ENCODE results near the gene PTGES3L.
"Not testable (repeated sequence)": the region's sequence is repeated elsewhere in the genome, so short reads cannot be mapped to it uniquely, and the experiment has no call there.

Gene PTGES3L

DNA sequence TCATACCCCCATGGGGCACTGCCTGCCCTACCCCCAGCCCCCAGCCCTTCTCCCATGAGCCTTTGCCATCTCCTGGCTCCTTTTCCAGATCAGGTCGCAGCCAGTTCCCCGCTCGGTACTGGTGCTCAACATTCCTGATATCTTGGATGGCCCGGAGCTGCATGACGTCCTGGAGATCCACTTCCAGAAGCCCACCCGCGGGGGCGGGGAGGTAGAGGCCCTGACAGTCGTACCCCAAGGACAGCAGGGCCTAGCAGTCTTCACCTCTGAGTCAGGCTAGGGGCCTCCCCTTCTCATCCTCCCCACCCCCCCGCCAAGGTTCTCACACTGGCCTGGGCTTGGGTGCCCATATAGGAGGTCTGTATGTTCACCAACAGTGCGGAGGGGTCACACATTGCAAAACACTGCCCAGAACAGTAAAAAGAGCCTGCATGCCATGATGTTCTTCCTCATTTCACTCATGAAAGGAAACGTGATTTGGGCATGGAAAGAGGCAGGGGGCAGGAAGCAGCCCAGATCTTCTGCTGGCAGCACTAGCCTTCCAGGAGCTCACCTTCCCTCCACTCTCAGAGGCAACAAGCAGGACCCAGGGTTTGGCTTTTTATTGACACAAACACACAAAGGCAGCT lies 34.3 kb upstream of the PTGES3L start:
- no peak for DNase-seq

DNA sequence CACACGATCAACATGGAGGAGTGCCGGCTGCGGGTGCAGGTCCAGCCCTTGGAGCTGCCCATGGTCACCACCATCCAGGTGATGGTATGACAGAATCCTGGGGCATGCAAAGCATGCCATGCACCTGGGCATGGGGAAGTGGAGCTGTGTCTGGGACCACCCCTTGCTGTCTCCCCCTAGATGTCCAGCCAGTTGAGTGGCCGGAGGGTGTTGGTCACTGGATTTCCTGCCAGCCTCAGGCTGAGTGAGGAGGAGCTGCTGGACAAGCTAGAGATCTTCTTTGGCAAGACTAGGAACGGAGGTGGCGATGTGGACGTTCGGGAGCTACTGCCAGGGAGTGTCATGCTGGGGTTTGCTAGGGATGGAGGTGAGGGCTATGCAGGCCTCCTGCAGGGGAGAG lies 33.4 kb upstream of the PTGES3L start:
- no peak for DNase-seq

DNA sequence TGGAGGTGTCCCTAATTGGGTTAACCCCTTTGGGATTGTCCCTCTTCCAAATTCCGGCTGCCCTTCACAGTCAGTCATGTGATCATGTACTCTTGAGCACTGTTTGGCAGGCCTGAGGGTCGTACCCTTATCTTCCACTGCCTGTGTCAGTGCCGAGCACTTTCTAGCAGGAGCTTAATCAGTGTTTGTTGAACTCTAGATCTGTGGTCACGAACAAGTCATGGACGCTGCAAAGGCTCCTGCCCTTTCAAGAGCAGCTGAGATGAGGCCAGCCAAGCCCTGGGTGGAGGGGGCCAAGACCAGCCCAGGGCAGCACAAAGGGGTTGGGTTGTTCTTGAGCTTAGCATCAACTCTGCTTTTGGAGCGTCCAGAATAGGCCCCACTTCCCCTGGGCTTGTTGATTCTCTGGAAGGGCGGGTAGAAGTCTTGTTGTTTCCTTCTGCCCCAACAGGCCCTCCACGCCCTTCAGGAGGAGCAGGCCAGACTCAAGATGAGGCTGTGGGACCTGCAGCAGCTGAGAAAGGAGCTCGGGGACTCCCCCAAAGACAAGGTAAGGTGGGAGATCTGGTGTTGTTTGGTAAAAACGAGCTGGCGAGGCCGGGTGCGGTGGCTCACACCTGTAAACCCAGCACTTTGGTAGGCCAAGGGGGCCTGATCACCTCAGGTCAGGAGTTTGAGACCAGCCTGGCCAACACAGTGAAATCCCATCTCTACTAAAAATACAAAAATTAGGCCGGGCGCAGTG lies 32.0 kb upstream of the PTGES3L start:
- DNase-seq, result no peak

DNA sequence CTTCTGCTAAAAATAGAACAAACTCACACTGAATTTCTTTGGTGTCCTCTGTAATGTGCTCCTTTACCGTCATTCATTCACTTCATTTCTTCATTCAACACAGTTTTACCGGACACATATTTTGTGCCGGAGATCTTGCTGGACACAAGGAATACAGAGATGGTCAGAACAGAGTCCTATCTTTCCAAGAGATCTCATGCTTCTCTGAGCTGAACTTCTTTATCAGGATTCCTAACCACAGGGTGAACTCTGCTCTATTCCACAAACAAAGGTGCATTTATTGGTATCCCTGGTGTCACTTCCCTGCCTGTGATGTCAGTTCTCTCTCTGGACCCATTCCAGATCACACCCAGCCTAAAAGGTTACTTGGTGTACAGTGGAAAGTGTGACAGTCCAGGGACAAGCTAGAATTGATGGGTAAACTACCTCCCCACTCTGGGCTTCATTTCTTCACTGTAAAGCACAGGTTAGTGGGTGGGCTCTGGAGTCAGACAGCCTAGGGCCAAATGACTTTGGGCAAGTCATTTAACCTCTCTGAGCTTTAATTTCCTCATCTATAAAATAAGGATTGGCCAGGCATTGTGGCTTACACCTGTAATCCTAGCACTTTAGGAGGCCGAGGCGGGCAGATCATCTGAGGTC lies 30.9 kb upstream of the PTGES3L start:
- DNase-seq, result no peak

DNA sequence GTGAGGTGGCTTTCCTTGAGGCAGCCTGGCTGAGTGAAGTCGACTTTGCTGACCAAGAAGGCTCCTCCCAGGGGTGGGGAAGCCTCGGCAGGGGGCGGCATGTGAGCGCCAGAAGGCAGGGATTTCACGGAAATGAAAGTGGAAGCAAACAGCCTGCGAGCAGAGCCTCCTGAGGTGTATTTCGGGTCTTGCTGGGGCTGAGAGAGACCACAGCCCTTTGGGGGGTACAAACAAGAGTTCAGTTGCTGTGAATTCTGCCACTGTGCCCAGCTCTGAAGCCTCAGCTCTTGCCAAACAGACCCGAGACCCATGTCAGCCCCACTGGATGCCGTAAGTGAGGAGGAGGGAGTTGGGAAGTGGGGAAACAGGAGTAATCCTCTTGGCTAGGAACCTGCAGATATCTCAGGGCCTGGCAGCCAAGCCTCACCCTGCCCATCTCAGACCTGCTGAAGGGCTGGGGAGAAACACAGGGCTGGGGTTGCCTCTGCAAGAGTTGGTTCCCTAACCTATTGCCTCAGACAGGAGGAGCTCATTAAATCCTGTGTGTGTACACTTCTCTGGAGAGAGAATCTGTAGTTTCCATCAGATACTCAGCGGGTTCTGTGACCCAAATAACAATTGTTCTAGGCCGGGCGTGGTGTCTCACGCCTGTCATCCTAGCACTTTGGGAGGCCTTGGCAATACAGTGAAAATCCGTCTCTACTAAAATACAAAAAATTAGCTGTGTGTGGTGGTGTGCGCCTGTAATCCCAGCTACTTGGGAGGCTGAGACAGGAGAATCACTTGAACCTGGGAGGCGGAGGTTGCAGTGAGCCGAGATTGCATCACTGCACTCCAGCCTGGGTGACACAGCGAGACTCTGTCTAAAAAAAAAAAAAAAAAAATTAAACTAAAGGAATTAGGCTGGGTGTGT lies 27.0 kb upstream of the PTGES3L start, which contains the start of gene IFI35:
Gene IFI35 (plus strand): TSS at position 146 of the 913 bp plus-strand sequence. CDS start 164 bp downstream, at position 310.
- DNase-seq, result peak; percentile 61 to 82 (median 66)

DNA sequence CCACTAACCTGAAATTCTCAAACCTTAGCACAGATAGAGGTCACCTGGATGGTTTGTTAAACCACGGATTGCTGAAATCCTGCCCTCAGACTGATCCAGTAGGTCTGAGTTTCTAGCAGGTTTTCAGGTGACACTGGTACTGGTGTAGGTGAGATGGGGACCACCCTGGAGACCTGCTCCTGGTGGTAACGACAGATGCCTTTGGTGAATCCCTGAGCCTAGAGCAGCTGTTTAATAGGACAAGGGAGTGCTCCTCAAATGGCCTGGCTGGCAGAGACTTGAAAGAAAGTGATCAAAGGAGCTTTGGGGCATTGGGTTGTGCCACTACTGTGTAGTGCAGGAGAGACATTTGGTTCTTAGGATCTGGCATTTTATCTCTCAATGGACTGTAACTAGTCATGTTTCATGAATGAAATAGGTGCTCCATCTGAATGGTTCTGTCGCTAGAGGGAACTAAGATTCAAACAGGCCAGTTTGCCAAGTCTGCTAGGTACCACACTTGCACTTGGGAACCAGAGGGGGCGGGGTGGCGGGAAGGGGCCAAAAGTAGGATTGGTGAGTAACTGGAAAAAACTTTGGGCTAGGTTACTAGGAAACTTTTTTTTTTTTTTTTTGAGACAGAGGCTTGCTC lies 23.8 kb upstream of the PTGES3L start:
- DNase-seq, result no peak

DNA sequence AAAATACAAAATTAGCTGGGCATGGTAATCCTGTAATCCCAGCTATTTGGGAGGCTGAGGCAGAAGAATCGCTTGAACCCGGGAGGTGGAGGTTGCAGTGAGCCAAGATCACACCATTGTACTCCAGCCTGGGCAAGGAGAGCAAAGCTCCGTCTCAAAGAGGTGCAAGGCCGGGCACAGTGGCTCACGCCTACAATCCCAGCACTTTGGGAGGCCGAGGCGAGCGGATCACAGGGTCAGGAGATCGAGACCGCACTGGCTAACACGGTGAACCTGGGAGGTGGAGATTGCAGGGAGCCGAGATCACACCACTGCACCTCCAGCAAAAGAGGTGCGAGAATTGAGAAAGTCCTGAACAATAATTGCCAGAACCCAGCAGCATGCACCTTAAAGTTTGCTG lies 21.0 kb upstream of the PTGES3L start:
- DNase-seq, result not testable (repeated sequence)

DNA sequence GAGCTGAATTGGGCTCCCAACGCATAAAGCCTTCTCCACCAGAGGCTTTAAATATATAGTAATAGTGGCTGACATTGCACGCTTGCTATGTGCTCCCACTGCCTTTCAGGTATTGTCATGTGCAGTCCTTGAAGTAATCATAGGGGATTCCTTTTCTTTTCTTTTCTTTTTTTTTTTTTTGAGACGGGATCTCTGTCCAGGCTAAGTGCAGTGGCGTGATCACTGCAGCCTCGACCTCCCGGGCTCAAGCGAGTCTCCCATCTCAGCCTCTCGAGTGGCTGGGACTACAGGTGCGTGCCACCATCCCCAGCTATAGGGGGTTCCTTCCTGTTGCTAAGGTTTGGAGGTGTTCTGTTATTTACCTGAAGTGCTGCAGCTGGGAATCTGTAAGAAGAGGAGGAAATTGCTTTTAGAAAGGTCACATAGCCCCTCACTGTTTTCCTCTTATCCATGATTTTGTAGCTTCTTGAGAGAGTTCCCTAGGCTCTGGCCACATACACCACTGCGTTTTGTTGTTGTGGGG lies 19.2 kb upstream of the PTGES3L start:
- DNase-seq, result no peak

DNA sequence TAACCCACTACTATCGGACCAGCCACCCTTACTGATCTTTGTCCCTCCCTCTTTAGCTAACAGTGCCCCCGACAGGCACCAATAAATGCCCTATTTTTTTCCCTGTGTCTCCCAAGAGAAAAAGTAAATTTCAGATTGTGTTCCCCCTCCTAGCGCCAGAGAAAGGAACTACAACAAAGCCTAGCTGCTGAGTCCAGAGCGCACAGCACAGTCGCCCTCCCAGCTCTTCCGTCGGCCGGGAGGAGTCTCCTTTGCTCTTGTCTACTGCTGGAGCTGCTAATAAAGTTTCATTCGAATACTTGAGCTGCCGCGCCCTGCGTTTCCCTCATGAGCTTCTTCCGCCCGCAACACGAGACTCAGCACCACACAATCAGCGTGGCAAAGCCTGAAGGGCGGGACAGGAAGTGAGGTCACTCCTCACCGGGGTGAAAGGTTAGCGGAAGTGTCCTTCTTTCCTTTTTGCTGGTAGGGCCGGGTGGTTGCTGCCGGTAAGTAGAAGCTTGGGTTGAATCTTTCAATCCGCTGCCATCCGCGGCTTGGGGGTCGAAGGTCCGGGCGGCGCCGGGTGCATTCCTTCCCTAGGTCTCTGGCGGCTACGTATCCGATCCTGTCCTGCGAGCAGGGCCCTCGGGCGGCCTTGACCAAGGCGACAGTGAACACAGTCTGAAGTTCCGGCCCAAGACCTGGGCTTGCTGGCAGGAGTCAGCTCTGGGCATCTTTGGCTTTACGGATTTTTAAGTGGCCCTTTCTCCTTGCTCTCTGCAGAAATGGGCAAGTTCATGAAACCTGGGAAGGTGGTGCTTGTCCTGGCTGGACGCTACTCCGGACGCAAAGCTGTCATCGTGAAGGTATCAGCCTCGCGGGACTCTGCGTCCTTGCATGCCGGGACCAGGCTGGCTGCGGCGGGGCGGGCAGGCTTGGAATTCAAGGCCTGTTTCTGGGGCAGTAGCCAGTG lies 18.4 kb upstream of the PTGES3L start, which contains the start of gene RPL27:
Gene RPL27 (plus strand): TSS at position 436 of the 955 bp plus-strand sequence. CDS start 332 bp downstream, at position 768.
- peak; percentile 84 to 95 (median 90) for DNase-seq

DNA sequence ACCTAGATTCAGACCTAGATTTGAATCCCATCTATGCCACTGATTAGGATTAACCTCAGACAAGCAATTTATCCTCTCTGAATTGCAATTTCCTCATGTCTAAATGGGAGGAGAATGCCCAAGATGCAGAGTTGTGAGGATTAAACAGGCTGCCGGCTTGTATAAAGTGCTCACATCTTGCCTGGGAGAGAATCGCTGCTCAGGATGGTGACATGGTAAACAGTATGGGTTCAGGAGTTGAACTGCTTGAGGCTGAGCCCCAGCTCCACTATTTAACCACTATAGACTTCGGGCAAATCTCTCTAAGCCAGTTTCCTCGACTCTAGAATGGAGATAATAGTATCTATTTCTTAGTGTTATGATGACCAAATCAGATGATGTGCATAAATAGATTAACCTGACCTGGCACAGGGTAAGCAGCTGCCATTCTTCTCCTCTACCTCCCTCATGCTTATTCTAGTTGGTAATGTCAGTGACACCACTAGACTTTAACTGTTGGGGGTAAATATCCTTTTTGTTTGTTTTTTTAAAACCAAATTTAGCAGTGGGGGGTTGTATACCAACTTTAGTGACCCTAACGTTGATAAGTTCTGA lies 17.6 kb upstream of the PTGES3L start:
- DNase-seq, result no peak

DNA sequence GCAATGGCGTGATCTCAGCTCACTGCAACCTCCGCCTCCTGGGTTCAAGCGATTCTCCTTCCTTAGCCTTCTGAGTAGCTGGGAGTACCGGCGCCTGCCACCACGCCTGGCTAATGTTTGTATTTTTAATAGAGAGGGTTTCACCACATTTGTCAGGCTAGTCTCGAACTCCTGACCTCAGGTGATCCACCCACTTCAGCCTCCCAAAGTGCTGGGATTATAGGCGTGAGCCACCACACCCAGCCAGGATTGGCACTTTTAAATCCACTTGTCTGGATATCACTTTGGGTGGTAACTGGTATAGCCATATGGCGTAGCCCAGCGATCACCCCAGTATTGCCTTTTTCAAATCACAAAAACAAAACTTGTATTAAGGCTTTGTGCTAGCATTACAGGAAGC lies 14.0 kb upstream of the PTGES3L start:
- DNase-seq, result not testable (repeated sequence)

DNA sequence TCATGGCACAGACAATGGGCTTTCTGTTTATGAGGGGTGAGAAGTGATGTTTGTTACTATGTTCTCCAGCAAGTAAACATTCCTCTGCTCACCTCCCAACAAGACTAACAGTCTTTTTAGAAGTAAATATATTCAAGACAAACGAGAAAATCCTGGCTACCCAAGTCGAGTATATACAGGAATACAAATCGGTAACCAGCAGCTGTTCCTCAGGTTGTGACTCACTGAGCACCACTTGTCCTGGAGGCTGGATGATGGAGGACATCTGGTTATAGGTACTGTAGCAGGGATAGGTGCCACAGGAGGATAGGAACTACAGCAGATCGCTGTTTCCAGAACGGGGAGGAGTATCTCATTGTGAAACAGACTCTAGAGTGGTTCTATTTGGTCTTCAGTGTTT lies 13.0 kb upstream of the PTGES3L start:
- no peak for DNase-seq

DNA sequence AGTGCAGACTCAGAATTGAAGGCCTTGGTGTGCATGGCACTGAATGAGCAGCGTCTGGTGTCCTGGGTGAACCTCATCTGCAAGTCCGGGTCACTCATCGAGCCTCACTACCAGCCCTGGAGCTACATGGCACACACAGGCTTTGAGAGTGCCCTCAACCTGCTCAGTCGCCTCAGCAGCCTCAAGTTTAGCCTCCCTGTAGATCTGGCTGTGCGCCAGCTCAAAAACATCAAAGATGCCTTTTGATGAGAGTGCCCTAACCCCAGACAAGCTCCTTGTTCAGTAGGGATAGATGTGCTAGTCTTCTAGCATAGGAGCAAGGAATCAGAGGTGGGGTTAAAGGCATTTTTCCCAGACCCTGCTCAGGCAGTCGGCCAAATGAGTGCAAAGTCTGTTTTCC lies 11.6 kb upstream of the PTGES3L start:
- no peak for DNase-seq

DNA sequence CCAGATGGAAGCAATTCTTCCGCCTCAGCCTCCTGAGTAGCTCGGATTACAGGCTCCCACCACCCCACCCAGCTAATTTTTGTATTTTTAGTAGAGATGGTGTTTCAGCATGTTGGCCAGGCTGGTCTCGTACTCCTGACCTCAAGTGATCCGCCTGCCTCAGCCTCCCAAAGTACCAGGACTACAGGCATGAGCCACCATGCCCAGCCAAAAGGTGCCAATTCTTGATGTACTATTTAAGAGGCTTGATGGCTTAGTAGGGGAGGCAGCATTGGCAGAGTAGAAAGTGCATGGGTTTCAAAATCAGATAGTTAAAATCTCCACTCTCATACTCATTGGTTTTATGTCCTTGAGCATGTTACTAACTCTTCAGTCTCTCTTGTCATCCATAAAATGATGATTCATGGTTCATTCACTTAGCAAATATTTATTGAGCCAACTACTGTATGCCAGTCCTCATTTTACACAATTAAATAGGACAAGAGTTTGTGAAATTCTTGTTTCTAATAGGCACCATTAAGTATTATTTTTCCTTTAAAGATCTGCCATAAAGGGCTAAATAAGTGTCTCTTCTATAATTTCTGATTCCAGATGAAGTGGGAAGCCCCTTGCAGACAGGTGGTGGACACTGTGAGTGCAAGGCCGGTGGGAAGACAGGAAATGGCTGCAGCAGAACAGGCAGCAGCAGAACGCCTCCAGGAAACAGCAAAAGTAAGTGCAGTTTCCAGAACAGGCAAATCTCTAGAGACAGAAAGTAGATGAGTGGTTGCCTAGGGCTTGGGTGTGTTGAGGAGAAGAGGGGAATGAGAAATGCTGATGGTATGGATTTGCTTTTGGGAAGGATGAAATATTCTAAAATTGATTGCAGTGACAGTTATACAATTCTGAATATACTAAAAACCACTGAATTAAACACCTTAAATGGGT lies 10.1 kb upstream of the PTGES3L start:
- no peak for DNase-seq

DNA sequence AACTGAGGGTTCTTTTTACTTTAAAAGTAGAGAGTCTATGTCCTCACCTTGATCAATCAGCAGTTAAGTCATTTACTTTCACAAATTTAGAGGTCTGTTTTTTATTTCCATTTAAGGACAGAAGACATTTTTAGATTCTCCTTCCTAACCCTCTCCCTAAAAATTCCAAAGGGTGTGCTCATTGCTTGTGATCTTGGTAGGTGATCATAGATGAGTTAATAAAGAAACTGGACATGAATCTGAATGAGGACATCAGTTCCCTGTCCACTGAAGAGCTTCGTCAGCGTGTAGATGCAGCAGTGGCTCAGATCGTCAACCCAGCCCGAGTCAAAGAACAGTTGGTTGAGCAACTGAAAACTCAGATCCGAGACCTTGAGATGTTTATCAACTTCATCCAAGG lies 9.3 kb upstream of the PTGES3L start:
- no peak for DNase-seq

DNA sequence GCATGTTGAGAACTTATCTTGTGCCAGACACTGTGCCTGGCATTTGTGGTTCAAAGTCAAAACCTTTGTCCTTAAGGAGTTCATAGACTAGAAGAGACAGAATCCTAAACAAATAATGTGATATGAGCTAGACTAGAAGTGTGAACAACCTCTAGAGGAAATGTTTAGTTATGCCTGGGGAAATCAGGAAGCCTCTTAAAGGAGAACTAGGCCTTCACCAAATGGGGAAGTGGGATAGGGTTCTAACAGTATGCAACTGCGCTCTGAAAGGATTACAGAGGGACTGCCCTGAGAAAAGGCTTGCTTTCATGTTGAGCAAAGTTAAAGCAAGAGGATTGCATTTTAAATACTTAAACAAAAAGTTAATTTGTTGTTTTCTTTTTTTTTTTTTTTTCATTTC lies 5.3 kb upstream of the PTGES3L start:
- DNase-seq, result no peak

DNA sequence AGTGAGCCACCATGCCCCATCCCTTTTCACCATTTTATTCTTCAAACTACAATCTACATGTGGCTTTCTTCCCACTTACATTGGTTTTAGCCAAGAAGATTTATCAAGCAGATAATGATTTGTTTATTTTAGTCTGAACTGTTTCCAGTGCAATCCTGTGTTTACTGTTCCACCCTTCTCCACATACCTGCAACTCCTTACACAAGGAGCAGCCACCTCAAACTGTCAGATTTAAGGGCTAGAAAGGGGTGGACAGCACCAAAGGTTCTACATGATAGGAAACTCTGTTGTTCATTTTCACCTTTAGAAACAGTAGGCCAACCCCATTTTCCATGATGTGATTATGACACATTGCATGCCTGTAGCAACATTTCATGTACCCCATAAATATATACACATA lies 2.4 kb upstream of the PTGES3L start:
- DNase-seq, result no peak

DNA sequence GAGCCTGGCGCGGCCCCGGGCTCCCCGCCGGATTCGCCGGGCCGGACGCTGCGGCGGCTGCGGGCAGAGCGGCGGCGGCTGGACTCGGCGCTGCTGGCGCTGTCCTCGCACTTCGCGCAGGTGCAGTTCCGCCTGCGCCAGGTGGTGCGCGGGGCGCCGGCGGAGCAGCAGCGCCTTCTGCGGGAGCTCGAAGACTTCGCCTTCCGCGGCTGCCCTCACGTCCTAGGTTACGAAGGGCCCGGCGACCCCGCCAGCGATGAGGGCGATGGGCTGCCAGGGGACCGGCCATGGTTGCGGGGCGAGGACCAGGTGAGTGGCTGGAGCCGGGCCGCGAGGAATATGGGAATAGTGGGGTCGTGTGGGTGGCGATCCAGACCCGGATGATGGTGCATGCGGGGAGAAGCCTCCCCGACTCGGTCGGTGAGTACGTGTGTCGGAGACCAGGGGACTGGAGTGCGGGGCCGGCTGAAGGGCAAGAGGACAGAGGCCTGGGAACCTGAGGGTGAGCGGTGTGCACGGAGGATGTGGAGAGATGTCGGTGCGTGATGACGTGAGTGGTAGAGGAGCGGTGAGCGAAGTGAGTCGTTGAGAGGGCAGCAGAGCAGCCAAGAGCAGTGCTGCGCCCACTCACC lies 1.0 kb upstream of the PTGES3L start:
- peak; percentile 10 to 39 (median 26) for DNase-seq

DNA sequence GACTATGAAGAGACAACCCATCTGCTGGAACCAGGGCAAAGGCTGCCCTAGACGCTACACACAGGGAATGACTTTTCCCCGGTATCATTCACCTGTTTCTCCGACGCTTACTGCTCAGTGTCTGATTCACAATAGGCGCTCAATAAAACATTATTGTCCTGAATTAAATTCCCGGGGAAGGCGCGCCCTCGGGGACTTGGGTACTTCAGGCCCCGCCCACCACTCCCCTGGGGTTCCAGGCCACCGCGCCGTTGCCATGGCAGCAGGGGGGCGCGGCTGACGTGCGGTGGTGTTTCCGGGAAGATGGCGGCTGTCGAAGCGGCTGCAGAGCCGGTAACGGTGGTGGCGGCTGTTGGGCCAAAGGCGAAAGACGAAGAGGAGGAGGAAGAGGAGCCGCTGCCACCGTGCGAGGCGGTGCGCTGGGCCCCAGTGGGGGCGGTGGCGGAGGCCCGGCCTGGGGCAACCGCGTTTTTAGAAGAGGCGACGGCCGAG lies 440 bp upstream of the PTGES3L start, which contains the start of gene RUNDC1:
Gene RUNDC1 (plus strand): TSS at position 292 of the 492 bp plus-strand sequence. CDS start 12 bp downstream, at position 304.
- DNase-seq, result peak; percentile 77 to 88 (median 80)
